HEK293 (cell line): ENCODE measurements around the gene RBMS3.

Source experiments
- CTCF ChIA-PET: fragments of 350-600 bp; formaldehyde crosslinking; extraction: SDS; loops from one replicate; lab custom pipeline; 2021; ENCODE audit warnings: antibody characterized with exemption; lab: Yijun Ruan, JAX
- POLR2A ChIA-PET: fragments of 300-600 bp; formaldehyde crosslinking; extraction: SDS; loops from one replicate; lab custom pipeline; 2020; ENCODE audit warnings: antibody characterized with exemption, inconsistent platforms; lab: Yijun Ruan, JAX
- H3K27ac ChIP-seq: fragments of 200-500 bp; sonication (Bioruptor generic); 2 replicates; pipeline ENCODE4 v1.5.1; 2014; ENCODE audit warnings: low read depth, low read length, control low read depth, inconsistent platforms; ENCODE audit errors: extremely low read depth
- H3K36me3 ChIP-seq, 2 experiments: fragments of 200-500 bp in 1 of 2; sonication (Bioruptor generic) in 1 of 2; 1 replicate in 1 of 2; 2 replicates in 1 of 2; pipeline ENCODE4 v1.5.1; 2014 to 2017; ENCODE audit warnings: inconsistent platforms in 2 of 2, low read length in 2 of 2; ENCODE audit not compliant: control insufficient read depth in 2 of 2, insufficient read depth in 1 of 2
- H3K4me1 ChIP-seq: fragments of 200-500 bp; sonication (Bioruptor generic); 2 replicates; pipeline ENCODE4 v1.5.1; 2014; ENCODE audit warnings: mild to moderate bottlenecking, low read length, inconsistent platforms; ENCODE audit not compliant: control insufficient read depth, insufficient read depth
- H3K4me3 ChIP-seq: 2 replicates; pipeline ENCODE4 v1.5.1; 2011; ENCODE audit warnings: low read depth, mild to moderate bottlenecking, control low read depth, low read length, moderate library complexity
- H3K9me3 ChIP-seq: fragments of 200-500 bp; sonication (Bioruptor generic); 2 replicates; pipeline ENCODE4 v1.5.1; 2014; ENCODE audit warnings: low read depth, low read length, inconsistent platforms; ENCODE audit not compliant: control insufficient read depth, insufficient read depth
- HOXD13 ChIP-seq: sonication (generic); formaldehyde crosslinking; IDR thresholded peaks from 2 replicates; pipeline ENCODE4 v1.8.0; 2022; ENCODE audit warnings: missing genetic modification reagents, borderline replicate concordance
- PRDM1 ChIP-seq: fragments of 450-650 bp; formaldehyde crosslinking; IDR thresholded peaks from 2 replicates; pipeline ENCODE4; 2016; ENCODE audit warnings: missing biosample characterization, missing genetic modification characterization
- PRDM6 ChIP-seq: fragments of 450-650 bp; formaldehyde crosslinking; IDR thresholded peaks from 2 replicates; pipeline ENCODE4 v1.5.1; 2017; ENCODE audit warnings: missing biosample characterization, missing genetic modification characterization
- YY2 ChIP-seq: fragments of 450-650 bp; formaldehyde crosslinking; IDR thresholded peaks from 2 replicates; pipeline ENCODE4 v1.5.1; 2016; ENCODE audit warnings: missing biosample characterization, missing genetic modification characterization
- ZBTB10 ChIP-seq: fragments of 450-650 bp; formaldehyde crosslinking; IDR thresholded peaks from 2 replicates; pipeline ENCODE4 v1.5.1; 2016; ENCODE audit warnings: missing biosample characterization, missing genetic modification characterization
- ZBTB20 ChIP-seq: fragments of 450-650 bp; formaldehyde crosslinking; IDR thresholded peaks from 2 replicates; pipeline ENCODE4 v1.5.1; 2016; ENCODE audit warnings: missing biosample characterization, missing genetic modification characterization
- ZBTB7A ChIP-seq: fragments of 450-650 bp; formaldehyde crosslinking; IDR thresholded peaks from 2 replicates; pipeline ENCODE4 v1.5.1; 2016; ENCODE audit warnings: low read depth, missing biosample characterization, missing genetic modification characterization
- ZNF121 ChIP-seq: fragments of 450-650 bp; formaldehyde crosslinking; IDR thresholded peaks from 2 replicates; pipeline ENCODE4 v1.5.1; 2016; ENCODE audit warnings: missing biosample characterization, missing genetic modification characterization
- ZNF23 ChIP-seq: fragments of 450-650 bp; formaldehyde crosslinking; IDR thresholded peaks from 2 replicates; pipeline ENCODE4 v1.5.1; 2016; ENCODE audit warnings: missing biosample characterization, missing genetic modification characterization, borderline replicate concordance
- ZNF266 ChIP-seq: fragments of 450-650 bp; formaldehyde crosslinking; IDR thresholded peaks from 2 replicates; pipeline ENCODE4 v1.5.1; 2016; ENCODE audit warnings: missing biosample characterization, missing genetic modification characterization, low read depth
- ZNF292 ChIP-seq: fragments of 450-650 bp; formaldehyde crosslinking; IDR thresholded peaks from 2 replicates; pipeline ENCODE4 v1.5.1; 2016; ENCODE audit warnings: low read depth, missing biosample characterization, missing genetic modification characterization, borderline replicate concordance
- ZNF362 ChIP-seq: fragments of 450-650 bp; formaldehyde crosslinking; IDR thresholded peaks from 2 replicates; pipeline ENCODE4 v1.5.1; 2016; ENCODE audit warnings: missing biosample characterization, missing genetic modification characterization
- ZNF473 ChIP-seq: fragments of 450-650 bp; formaldehyde crosslinking; IDR thresholded peaks from 2 replicates; pipeline ENCODE4 v1.5.1; 2017; ENCODE audit warnings: missing biosample characterization, missing genetic modification characterization
- ZNF501 ChIP-seq: fragments of 450-650 bp; formaldehyde crosslinking; IDR thresholded peaks from 2 replicates; pipeline ENCODE4 v1.5.1; 2016; ENCODE audit warnings: missing biosample characterization, missing genetic modification characterization
- ZNF514 ChIP-seq: fragments of 450-650 bp; formaldehyde crosslinking; IDR thresholded peaks from 2 replicates; pipeline ENCODE4 v1.5.1; 2016; ENCODE audit warnings: missing biosample characterization, missing genetic modification characterization
- ZNF518A ChIP-seq: fragments of 450-650 bp; formaldehyde crosslinking; conservative IDR thresholded peaks from 2 replicates; pipeline ENCODE4 v1.5.1; 2016; ENCODE audit warnings: low read depth, missing biosample characterization, missing genetic modification characterization
- ZNF707 ChIP-seq: fragments of 450-650 bp; formaldehyde crosslinking; IDR thresholded peaks from 2 replicates; pipeline ENCODE4 v1.5.1; 2016; ENCODE audit warnings: missing biosample characterization, missing genetic modification characterization
- ZNF785 ChIP-seq: fragments of 450-650 bp; formaldehyde crosslinking; IDR thresholded peaks from 2 replicates; pipeline ENCODE4 v1.5.1; 2016; ENCODE audit warnings: missing biosample characterization, missing genetic modification characterization
- ZNF791 ChIP-seq: fragments of 450-650 bp; formaldehyde crosslinking; IDR thresholded peaks from 2 replicates; pipeline ENCODE4 v1.5.1; 2016; ENCODE audit warnings: missing biosample characterization, missing genetic modification characterization
- TF ChIP-seq, protein P1 (sequence below): fragments of 450-650 bp; formaldehyde crosslinking; IDR thresholded peaks from 2 replicates; pipeline ENCODE4 v1.5.1; 2016; ENCODE audit warnings: missing biosample characterization, missing genetic modification characterization
- TF ChIP-seq, protein P2 (sequence below): fragments of 450-650 bp; formaldehyde crosslinking; IDR thresholded peaks from 2 replicates; pipeline ENCODE4 v1.5.1; 2017; ENCODE audit warnings: missing biosample characterization, missing genetic modification characterization
- TF ChIP-seq, protein P3 (sequence below): fragments of 450-650 bp; formaldehyde crosslinking; IDR thresholded peaks from 2 replicates; pipeline ENCODE4 v1.5.1; 2016; ENCODE audit warnings: missing biosample characterization, missing genetic modification characterization

RBMS3 gene

GRCh38 chr3:29568355-29568754 lies 287.5 kb downstream of the RBMS3 start:
- ChIA-PET POLR2A (no interaction called here), CTCF (interaction anchor here (0.6 to 0.7 kb wide), 2 partner anchors 10 to 966 kb away, joined by 3 to 4 read pairs; no protein-coding TSS in a partner anchor)
- H3K4me3 ChIP-seq, result no peak overlapping the region

GRCh38 chr3:29576181-29576580 lies 295.3 kb downstream of the RBMS3 start:
- Histone ChIP-seq H3K4me1 (no peaks in the 10 kb centered on the region), H3K27ac (no peak overlapping the region), H3K9me3 (no peaks in the 10 kb centered on the region), H3K4me3 (no peak overlapping the region), H3K36me3 (no peaks in the 10 kb centered on the region)
- ChIA-PET POLR2A (no interaction called here), CTCF (no interaction called here)
- no peak for TF ChIP-seq PRDM6 (tag by site-specific recombination)
- TF ChIP-seq ZBTB10 (tag by site-specific recombination), result no peak
- no peak for TF ChIP-seq YY2 (tag by site-specific recombination)
- no peak for TF ChIP-seq ZNF473 (tag by site-specific recombination)
- TF ChIP-seq, protein P1, sequence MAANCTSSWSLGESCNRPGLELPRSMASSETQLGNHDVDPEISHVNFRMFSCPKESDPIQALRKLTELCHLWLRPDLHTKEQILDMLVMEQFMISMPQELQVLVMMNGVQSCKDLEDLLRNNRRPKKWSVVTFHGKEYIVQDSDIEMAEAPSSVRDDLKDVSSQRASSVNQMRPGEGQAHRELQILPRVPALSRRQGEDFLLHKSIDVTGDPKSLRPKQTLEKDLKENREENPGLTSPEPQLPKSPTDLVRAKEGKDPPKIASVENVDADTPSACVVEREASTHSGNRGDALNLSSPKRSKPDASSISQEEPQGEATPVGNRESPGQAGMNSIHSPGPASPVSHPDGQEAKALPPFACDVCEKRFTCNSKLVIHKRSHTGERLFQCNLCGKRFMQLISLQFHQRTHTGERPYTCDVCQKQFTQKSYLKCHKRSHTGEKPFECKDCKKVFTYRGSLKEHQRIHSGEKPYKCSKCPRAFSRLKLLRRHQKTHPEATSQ (tag by site-specific recombination), result no peak
- TF ChIP-seq ZNF785 (tag by site-specific recombination), result no peak
- TF ChIP-seq, protein P2, sequence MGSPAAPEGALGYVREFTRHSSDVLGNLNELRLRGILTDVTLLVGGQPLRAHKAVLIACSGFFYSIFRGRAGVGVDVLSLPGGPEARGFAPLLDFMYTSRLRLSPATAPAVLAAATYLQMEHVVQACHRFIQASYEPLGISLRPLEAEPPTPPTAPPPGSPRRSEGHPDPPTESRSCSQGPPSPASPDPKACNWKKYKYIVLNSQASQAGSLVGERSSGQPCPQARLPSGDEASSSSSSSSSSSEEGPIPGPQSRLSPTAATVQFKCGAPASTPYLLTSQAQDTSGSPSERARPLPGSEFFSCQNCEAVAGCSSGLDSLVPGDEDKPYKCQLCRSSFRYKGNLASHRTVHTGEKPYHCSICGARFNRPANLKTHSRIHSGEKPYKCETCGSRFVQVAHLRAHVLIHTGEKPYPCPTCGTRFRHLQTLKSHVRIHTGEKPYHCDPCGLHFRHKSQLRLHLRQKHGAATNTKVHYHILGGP, result no peak
- TF ChIP-seq ZNF121 (tag by site-specific recombination), result no peak
- TF ChIP-seq ZNF292, result no peak
- TF ChIP-seq ZBTB7A (tag by site-specific recombination), result no peak
- TF ChIP-seq ZNF518A, result no peak
- TF ChIP-seq ZNF514 (tag by site-specific recombination), result no peak
- TF ChIP-seq, protein P3, sequence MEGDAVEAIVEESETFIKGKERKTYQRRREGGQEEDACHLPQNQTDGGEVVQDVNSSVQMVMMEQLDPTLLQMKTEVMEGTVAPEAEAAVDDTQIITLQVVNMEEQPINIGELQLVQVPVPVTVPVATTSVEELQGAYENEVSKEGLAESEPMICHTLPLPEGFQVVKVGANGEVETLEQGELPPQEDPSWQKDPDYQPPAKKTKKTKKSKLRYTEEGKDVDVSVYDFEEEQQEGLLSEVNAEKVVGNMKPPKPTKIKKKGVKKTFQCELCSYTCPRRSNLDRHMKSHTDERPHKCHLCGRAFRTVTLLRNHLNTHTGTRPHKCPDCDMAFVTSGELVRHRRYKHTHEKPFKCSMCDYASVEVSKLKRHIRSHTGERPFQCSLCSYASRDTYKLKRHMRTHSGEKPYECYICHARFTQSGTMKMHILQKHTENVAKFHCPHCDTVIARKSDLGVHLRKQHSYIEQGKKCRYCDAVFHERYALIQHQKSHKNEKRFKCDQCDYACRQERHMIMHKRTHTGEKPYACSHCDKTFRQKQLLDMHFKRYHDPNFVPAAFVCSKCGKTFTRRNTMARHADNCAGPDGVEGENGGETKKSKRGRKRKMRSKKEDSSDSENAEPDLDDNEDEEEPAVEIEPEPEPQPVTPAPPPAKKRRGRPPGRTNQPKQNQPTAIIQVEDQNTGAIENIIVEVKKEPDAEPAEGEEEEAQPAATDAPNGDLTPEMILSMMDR (tag by site-specific recombination), result no peak
- TF ChIP-seq ZNF23 (tag by site-specific recombination), result no peak

More at GRCh38 chr3:29568355-29568754, 287.5 kb downstream of the RBMS3 start:
- no peaks in the 10 kb centered on the region for H3K9me3 ChIP-seq
- 0 out of 2 replicates have a peak, but pooled peaks cover 2% of the 10 kb centered on the region for H3K4me1 ChIP-seq
- TF ChIP-seq HOXD13 (CRISPR knock-in tag) (no peak), ZNF362 (no peak), ZBTB20 (tag by site-specific recombination) (no peak), ZNF266 (tag by site-specific recombination) (no peak), PRDM1 (no peak), ZNF791 (tag by site-specific recombination) (no peak), ZNF707 (no peak), ZNF501 (tag by site-specific recombination) (no peak)
- no peaks in the 10 kb centered on the region for H3K36me3 ChIP-seq
- no peak overlapping the region for H3K27ac ChIP-seq
